GM18517 (cell line): ENCODE measurements around the gene TEX36.
A peak's percentile ranks its signal among the peaks of the same experiment; 100 is the strongest.
"Not testable (repeated sequence)": the region's sequence is repeated elsewhere in the genome, so short reads cannot be mapped to it uniquely, and the experiment has no call there.

Experiments used
- ATAC-seq: cut with Tn5 transposase; IDR thresholded peaks from one replicate; pipeline ENCODE4 v1.9.1; 2021; ENCODE audit warnings: mild to moderate bottlenecking, moderate library complexity; ENCODE audit not compliant: unreplicated experiment

Gene TEX36, protein sequence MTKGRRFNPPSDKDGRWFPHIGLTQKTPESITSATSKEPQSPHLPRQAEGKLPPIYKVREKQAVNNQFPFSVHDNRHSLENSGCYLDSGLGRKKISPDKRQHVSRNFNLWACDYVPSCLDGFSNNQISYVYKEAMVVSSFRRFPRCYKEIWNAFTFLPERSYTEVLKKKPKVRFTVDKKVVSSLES

DNA sequence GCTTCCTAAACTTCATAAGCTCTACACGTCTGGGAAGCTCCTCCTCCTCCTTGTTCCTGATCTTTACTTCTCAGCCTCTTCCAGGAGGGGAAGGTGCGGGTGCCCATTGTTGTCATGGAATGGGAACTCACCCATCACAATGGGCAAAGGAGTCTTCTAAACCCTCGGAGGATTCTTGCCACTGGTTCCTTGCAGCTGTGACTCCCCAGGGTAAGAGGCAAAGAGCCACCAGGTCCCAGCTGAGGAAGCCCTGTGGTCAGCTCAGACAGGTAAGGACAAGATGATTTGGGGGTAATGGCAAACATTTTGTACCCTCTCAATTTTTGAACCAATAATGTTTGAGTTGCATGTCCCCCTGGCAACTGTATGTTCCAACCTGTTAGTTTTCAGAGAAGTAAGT lies at the start of gene TEX36:
Gene TEX36, minus strand, starts transcription at position 101 of the 400 bp plus-strand sequence. CDS start 174 bp downstream, outside the sequence.
- no peak for ATAC-seq

DNA sequence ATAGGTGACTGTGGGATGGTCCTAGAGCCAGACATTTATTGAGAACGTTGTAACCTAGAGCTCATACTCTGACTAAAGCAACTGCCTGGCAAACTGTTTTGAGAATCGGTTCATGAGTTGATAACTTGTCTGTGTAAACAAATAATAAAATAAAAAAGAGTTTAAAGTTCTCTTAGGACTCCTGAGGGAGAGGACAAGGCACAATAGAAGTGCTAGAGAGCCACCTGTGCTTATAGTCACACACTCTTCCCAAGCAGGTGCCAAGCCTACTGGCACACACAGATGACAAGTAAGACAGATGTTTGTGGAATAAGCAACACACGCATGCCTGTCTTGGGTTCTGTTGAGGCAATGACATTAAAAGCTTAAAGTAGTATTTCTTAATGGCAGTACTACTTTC lies 44.5 kb upstream of the TEX36 start:
- no peak for ATAC-seq

DNA sequence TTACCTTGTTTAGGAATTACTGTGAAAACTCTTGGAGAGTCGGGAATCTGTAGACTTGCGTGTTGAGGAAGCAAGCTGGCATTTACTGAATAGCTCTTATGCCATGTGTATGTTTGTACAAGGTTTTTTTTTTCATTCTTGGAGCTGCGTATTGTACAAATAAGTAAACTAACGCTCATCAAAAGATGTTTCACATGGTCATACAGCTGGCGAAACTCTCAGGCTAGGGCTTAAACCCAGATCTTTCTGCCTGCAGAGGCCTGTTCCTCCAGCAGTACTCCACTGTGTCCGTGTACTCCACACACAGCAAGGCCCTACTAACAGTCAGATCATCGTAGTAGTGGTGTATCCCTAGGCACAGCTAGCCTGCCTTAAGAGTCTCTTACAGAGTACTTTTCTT lies 44.0 kb upstream of the TEX36 start:
- no peak for ATAC-seq

DNA sequence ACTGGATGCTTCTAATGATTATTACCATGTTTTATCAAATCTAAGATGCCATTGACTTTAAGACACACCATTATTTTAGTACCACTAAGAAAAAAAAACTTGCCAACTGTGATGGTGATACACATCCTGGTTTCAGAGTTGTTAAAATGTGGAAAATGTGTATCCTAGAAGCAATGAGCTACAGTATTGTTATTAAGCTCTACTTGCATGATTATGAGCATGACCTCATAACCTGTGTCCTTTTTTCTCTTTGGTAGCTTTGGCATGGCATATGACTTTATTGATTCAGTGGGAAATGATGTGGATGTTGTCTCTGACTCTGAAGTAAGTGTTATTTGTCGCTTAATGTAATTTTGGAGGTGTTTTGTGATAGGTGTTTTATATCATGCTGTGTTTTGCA lies 39.8 kb upstream of the TEX36 start:
- ATAC-seq: no peak

DNA sequence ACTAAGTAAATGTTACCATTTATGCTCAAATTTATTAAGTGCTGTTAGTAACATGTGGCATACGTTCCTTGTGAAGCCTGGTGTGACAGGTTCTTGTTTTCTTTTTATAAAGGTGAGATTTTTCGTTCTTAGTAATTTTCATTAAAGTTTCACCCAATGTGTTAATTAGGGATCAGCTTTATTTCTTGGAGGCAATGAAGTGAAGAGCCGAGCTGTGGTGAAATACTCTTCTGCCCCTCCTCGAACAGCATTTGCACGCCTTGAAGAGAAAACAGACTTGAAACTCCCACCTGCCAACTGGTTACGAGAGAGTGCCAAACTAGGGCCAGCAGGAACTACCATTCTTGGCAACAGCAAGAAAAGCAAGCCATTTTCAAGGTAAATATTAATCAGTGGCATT lies 38.1 kb upstream of the TEX36 start:
- peak; percentile 54 for ATAC-seq

DNA sequence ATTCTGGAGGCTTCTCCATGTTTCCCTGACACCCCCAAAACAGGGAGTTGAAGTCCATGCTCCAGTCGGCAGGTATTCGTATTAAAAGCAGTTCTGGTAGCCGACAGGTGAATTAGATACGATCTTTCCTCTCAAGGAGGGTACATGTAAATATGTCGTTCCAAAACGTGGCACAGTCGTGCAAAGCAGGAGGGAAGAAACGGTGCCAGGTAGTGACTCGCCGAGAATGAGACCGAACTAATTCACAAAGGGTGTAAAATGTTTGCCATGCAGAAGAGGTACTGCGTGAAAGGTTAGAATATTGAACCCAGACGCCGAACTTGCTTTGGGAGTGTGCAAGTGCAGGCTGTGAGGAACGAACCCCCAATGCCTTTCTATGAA lies 37.0 kb upstream of the TEX36 start:
- no peak for ATAC-seq

DNA sequence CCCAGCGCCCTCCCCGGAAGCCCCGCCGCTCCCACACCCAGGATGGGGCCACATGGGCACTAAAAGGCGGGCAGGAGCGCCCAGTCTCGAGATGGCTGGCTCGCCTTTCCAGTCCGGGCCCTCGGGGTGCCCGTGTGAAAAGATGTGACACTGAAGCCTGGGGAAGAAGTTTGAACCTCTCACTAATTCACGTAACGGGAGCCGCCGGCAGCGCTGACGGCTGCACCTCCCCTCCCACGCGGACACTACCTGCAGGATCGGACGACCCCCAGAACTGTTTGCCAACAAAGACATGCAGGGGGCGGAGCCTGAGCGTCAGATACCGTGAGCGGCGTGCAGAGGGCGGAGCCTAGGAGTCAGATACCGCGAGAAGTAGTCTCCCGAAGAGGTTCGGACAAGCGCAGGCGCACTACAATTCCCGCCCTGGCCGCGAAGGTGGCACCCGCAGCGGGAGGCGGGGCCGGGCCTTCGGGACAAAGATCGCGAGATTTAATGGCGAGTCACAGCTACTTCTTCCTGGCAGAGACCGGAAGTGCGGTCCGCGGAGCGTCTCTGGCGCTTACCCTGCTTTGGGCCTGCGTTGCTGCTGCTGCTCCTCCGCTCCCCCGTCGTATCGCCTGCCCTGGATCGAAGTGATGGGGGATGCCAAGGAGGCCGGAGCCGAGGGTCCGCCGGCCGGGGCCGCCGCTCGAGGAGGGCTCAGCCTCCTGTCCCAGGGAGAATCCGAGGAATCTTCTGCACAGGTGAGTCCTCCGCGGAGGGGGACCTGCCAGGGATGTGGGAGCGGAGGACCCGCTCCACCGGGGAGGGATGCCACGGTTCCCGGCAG lies 36.4 kb upstream of the TEX36 start, which contains the start of gene EDRF1:
Gene EDRF1, plus strand, starts transcription at position 537 of the 829 bp plus-strand sequence. Its CDS starts 99 bp downstream, at position 636.
- peak; percentile 89 for ATAC-seq

DNA sequence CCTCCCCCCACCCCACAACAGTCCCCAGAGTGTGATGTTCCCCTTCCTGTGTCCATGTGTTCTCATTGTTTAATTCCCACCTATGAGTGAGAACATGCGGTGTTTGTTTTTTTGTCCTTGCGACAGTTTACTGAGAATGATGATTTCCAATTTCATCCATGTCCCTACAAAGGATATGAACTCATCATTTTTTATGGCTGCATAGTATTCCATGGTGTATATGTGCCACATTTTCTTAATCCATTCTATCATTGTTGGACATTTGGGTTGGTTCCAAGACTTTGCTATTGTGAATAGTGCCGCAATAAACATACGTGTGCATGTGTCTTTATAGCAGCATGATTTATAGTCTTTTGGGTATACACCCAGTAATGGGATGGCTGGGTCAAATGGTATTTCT lies 31.8 kb upstream of the TEX36 start:
- ATAC-seq: not testable (repeated sequence)

DNA sequence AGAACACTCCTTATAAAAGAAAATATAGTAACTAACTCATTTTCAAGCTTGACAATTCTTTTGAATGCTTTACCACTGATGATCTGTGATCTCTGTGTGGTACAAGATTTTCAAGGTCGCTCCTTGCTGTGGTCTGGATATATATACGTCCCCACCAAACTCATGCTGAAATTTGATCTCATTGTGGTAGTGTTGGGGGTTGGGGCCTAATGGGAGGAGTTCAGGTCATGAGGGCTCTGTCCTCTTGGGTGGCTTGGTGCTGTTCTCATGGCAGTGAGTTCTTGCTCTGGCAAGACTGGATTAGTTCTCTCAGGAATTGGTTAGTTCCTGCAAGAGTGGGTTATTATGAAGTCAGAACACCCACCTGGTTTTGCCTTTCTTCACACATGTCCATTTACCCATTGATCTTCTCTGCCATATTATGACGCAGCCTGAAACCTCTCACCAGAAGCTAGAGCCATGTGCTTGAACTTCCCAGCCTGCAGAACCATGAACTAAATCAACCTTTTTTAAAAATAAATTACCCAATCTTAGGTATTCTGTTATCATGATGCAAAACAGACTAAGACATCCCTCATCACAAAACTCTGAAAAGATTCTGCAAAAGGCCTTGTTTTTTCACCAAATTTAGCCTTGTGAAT lies 28.3 kb upstream of the TEX36 start:
- ATAC-seq: no peak

DNA sequence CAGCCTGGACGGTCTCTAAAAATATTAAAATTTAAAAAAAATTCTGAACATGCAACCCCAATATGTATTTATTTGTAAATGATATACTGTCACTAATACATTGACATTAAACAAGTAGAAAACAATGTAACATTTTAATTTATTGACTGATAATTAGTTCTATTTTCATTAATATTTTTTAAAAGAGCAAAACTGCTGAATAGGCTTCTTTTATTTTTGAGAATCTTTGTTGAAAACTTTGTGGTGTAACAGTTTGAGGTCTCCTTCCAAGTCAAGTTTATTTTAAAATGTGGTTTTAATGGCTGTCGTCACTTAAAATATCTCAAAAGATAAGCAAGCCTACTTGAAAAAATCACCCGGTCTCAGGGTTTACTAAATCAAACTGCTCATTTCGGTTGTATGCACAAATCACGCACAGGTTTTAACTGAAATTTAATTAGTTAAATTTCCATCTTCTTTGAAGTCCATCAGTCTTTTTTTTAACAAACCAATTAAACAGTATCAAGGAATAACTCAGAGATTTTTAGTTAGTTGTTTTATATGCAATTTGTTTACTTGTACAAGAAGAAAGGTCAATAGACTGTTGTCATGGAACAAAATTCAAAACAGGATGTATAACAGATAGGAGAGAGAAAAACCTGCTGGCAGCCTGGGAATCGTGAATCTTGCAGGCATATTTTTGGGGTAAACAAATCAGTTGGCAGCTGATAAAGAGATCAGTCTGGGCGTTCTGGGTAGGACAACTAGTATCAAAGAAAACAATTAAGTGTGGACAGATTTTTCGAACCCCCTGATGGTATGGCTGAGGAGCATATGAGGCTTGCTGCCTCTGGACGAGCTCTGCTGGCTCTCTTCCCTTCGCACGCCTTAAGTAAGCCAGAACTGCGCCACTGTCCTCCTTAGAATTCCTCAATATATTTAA lies 26.9 kb upstream of the TEX36 start:
- ATAC-seq: no peak

DNA sequence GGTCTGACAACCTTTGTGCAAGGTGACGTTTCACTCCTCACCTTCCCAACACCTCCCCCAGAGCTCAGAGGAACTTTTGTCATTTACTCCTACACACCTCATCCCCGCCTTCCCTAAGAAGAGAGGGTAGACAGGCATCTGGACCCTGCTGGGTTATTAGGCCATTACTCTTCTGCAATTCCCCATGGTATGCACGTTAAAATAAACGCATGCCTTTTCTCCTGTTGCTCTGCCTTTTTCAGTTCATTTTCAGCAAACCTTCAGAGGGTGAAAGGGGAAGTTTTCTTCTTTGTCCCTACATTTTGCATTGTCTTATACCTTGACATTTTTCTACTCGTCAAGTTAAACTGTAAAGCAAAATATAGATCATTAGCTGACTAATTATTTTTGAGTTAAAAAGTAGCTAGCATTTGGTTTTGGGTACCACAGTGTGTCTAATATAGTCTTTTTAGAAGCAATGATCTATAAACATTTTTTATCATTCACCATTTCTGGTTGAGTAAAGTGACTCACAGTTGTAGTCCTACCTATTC lies 26.1 kb upstream of the TEX36 start:
- no peak for ATAC-seq

DNA sequence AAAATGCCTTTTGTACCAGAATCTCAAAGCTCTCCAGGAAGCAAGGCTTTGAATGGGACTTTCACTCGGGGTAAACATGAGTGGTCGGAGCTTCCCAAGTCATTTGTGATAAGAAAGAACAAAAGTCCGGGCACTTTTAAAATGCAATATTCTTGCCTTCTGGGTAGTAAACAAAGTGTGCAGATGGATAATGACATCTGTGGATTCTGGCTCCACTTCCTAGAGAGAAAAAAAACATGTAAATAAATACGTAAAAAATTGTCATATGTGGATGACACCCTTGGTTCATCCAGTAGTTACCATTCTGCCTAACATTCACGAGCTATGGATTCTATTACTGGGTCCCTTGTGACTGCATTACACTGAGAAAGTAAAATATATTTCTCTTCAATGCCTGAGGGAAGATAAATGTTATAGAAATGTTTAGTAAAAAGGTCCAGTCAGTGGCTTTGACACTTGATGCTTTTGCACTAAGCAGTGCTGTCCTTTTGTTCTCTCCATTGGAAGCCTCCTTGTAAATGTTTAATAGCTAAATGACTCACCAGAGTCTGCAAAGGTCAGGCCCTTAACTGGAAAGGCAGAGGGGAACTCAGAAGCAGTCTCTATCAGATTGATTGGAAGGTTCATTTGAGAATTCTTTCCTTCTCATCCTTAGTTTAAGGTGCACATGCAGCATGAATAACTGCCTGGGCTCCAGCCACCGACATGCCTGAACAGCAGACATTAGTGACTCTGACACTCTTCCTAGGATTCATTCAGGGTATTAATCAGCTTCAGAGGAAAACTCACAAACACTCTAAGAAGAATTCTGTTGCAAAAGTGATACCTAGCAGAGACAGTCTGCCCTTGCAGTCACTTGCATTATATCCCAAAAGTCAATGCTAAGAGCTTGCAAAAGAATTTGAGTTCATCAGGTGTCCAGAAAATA lies 24.8 kb upstream of the TEX36 start:
- peak; percentile 64 for ATAC-seq

DNA sequence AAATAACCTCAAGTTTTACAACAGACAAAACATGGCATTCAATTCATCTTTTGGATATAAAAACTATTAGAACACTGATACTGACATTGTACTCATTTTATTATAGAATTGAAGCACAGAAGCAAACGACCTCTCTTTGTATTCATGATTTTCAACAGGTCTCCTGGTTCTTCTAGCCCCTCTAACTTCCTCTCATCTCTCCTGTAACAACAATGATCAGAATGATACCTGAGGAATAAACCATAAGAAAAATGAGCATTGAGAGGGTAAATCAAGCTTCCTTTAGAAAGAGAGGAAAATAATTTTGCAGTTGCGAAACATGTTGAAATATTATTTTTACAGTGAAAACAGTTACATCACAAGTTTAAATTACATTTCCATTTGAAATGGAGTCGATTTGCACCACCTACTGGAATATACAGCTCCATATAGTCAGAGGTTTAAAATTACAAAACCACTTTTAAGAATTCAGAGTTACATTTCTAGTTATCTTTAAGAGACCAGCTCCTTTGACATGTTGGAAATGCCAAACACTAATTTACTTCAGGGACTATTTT lies 17.5 kb upstream of the TEX36 start:
- ATAC-seq: no peak

DNA sequence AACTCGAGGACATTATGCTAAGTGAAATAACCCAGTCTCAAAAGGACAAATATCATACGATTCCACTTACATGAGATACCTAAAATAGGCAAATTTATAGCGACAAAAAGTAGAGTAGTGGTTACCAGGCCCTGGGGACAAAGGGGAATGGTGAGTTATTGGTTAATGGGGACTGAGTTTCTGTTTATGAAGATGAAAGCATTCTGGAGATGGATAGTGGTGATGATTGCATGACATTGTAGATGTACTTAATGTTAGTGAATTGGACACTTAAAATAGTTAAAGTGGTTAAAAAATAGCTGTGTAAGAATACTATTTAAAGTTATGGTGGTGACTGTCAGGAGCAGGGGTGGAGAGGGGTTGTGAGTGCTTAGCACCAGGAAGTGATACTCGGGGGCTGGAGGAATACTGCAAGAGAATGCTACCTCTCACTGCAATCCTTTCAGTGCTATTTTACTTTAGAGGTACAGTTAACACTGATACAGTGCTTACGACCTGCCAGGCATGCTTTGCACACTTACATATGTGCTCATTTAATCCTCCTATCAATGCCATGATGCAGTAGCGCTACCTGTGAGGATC lies 16.7 kb upstream of the TEX36 start:
- no peak for ATAC-seq

DNA sequence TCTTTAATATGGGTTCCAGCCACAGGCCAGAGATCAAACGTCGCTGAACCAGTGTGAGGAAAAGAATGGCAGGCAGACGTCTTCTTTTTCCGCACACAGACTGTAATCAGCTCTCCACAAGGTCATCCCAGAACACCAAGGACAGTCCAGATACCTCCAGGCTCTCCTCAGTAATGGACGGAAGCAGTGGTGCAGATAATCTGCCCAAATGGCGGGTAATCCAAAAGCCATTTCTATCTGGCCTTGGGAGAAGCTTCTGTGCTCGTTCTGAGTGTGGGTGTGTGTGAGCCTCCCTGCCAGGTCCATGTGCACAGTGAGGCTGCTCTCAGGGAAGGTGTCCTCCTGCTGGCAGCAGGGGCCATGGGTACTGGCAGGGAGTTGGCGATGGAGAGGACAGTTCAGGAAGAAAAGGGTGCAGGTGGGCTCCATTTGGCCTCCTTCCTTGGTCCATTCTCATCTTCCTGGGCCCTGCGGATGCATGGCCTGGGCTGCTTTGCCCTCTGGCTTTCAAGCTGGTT lies 15.6 kb upstream of the TEX36 start:
- no peak for ATAC-seq

DNA sequence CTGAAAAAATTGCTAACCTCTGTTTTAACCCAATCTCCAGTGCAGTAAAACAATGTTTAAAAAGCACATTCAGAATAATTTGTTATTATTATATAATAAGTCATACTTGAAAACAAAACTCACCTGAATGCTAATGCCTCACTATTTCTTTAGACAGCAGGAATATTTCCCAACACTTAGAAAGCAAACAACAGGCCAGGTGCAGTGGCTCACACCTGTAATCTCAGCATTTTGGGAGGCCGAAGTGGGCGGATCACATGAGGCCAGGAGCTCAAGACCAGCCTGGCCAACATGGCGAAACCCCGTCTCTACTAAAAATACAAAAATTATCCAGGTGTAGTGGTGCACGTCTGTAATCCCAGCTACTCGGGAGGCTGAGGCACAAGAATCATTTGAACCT lies 13.9 kb upstream of the TEX36 start:
- ATAC-seq: not testable (repeated sequence)

DNA sequence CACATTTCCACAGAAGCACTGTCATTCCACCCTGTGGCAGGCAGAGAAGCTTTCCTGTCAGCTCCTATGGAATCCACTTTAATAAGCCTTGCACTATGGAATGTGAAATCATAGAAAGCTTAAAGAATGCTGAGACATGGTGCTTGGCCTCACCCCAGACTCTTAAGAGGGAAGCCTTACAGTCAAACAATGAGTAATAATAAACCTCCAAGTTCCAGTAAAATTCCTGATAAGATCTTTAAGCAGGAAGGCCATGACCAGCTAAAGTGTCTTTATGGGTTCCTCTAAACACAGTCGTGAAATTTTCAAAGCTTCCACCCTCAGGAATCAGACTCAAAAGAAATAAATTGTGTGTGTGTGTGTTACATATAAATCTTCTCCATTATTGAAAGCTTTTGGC lies 11.9 kb upstream of the TEX36 start:
- ATAC-seq: no peak

DNA sequence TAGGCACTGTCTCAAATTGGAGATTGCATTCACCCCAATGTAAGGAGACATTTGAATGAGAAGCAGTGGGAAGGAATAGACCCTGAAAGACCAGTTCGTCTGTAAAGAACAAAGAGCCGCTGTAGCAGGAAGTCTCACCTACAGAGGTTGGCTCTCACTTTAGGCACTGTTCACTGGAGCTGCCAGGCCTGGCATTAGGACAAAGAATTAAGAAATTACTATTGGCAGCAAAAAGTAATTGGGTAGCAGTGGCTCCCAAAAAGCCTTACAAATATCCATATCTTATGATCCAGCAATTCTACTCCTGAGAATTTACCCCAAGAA lies 10.5 kb upstream of the TEX36 start:
- ATAC-seq: no peak
